Measurements from ENCODE around the gene TTLL9.
"Not testable (repeated sequence)": the region's sequence is repeated elsewhere in the genome, so short reads cannot be mapped to it uniquely, and the experiment has no call there.

Gene TTLL9, protein sequence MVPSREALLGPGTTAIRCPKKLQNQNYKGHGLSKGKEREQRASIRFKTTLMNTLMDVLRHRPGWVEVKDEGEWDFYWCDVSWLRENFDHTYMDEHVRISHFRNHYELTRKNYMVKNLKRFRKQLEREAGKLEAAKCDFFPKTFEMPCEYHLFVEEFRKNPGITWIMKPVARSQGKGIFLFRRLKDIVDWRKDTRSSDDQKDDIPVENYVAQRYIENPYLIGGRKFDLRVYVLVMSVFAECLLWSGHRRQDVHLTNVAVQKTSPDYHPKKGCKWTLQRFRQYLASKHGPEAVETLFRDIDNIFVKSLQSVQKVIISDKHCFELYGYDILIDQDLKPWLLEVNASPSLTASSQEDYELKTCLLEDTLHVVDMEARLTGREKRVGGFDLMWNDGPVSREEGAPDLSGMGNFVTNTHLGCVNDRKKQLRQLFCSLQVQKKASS

DNA sequence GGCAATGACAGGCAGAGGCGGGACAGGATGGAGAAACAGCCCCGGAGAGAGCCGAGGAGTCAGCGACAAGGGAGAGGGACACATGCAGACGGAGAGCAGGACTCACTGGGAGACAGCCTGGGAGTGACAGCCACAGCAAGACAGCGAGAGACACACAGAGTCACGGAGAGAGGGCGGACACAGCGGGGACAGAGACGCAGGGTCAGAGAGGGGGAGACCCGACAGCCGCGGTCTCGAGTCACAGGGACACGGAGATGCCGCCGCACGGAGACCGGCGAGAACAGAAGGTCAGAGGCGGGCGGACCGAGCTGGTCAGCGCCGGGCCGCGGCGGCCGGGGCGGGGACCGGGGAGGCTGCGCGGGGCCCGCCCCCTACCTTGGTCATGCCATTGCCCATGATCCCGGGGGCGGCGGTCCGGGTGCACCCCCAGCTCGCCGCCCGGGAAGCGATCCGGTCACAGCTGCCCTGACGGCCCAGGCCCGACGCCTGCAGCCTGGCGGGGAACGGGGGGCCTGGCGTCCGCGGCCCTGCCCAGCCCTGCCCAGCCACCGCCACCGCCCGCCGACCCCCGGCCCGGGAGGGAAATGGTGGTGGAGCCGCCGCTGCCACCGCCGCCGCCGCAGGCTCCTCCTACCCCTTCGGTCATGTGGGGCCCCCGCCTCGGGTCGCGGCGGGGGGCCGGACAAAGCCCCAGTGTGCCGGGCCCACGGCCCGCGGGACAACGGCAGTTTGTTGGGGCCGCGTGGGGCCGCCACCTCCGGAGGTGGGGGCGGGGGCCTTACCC lies at the start of gene TTLL9, which contains the start of gene DUSP15:
TTLL9 (plus strand) TSS at position 693 of the 784 bp plus-strand sequence. CDS start 493 bp downstream, outside the sequence.
DUSP15 (minus strand) TSS at position 586 of the 784 bp plus-strand sequence; CDS start at position 396, 190 bp downstream.
- no peak for DNase-seq (ENCODE audit: low spot score)

GRCh38 chr20:31821427-31821826 lies 49.0 kb upstream of the TTLL9 start:
- no peak for DNase-seq (ENCODE audit: low spot score)

GRCh38 chr20:31822421-31823330 lies 47.8 kb upstream of the TTLL9 start:
- peak; percentile 64 for DNase-seq (ENCODE audit: low spot score)

DNA sequence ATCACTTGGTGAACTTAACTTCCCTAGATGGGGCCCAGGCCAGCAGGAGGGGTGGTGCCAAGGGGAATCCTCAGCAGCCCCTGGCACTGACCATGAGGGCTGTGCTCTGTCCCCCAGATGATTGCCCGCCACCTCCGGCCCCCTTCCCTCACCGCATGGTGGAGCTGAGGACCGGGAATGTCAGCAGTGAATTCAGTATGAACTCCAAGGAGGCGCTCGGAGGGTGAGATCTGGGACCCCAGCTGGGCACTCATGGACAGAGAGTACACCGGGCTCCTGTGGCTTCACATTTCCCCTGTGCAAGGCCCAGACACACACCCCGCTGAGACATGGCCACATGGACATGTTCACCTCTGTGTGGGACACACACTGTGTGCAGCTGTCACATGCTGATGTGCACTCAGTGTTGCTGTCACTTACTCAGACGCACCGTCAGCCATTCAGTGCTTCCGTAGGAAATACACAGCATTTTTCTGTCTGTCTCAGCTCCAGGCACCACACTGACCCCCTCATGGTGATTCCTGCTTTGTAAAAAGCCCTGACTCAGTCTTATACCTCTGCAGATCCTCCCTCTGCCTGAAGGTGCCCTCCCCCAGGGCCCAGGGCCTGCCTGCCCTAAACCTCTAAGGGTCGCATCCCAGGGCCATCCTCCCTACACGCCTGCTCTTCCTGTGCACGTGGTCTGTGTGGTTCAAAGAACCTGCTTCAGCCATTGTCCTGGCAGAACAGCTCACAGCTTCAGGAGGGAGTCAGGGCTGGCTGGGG lies 46.9 kb upstream of the TTLL9 start:
- DNase-seq (ENCODE audit: low spot score): peak; percentile 96

GRCh38 chr20:31824125-31824485 lies 46.3 kb upstream of the TTLL9 start:
- no peak for DNase-seq (ENCODE audit: low spot score)

DNA sequence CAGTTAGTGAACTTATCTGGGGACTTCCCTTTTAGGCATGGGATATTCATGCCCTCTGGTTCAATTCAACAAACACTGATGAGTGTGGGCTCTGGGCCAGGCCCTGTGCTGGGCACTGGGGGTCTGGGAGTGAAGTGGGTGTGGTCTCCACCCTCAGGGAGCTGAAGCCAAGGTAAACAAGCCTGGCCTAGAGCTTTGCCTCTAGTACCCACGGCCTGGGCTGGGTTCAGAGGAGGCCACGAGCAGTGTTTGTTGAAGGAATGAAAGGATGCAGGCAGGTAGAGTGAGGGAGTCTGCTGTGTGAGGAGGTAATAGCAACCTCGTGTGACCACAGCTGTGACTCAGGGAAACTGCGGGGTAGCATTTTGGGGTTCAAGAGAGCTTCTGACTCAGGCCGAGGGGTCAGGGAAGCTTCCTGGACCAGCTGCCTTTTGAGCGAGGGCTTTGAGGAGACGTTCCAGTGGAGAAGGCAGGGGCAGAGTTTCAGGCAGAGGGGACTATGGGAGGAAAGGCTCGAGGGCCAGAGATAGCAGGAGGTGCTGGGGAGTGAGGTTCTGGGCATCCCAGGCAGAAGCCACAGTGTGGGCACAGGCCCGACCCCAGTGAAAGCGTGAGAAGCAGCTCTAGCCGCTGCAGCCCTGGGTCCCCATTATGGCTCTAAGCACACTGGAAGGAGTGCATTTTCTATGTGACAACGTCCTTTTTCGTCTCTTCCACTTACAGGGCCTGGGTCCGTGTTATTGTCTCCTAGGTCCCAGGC lies 45.7 kb upstream of the TTLL9 start:
- no peak for DNase-seq (ENCODE audit: low spot score)

DNA sequence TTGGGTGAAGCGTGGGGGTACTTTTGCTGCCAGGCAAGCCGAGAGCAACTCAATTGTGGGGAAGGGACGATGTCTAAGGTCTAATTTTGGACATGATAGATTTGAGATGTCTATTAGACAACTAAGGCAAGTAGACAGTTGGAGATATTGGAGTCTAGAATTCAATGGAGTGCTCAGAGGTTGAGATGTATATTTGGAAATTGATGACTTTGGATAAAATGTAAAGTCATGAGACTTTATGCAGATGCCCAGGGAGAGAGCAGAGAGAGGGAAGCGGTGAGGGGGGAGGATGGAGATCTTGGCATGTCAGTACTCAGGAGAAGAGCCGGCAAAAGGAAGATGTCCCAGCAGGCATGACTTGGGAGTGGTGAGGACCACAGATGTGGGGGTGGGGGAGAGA lies 44.4 kb upstream of the TTLL9 start:
- no peak for DNase-seq (ENCODE audit: low spot score)

GRCh38 chr20:31827059-31827458 lies 43.4 kb upstream of the TTLL9 start:
- DNase-seq (ENCODE audit: low spot score): no peak

DNA sequence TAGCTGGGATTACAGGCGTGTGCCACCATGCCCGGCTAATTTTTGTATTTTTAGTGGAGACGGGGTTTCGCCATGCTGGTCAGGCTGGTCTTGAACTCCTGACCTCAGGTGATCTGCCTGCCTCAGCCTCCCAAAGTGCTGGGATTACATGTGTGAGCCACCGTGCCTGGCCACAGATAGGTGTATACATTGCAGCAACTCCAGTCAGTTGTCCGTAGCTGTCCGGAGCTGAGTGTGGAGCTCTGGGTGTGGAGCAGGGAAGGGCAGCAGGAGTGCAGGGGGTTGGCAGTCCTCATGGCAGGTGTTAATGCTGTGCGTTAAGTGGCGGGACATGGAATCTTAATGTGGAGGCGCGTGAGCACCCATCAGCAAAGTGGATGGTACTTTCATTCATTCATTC lies 42.4 kb upstream of the TTLL9 start:
- not testable (repeated sequence) for DNase-seq (ENCODE audit: low spot score)

DNA sequence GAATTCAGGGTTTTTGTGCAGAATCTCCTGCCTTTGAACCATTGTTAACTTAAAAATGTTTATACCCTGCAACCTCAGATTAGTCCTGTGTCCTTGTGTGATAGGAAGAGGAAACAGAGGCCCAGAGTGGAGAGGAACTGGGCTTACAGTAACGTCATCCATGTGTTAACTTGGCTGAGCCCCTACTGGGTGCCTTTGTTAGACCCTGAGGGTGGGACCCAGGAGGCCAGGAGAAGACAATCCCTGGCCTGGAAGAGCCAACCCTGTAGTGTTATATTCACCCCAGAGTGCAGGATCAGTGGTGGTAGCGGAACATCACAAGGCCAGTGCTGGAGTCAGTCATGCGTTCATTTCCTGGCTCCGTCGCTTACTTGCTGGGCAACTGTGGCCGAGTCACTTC lies 40.7 kb upstream of the TTLL9 start:
- peak; percentile 20 for DNase-seq (ENCODE audit: low spot score)

DNA sequence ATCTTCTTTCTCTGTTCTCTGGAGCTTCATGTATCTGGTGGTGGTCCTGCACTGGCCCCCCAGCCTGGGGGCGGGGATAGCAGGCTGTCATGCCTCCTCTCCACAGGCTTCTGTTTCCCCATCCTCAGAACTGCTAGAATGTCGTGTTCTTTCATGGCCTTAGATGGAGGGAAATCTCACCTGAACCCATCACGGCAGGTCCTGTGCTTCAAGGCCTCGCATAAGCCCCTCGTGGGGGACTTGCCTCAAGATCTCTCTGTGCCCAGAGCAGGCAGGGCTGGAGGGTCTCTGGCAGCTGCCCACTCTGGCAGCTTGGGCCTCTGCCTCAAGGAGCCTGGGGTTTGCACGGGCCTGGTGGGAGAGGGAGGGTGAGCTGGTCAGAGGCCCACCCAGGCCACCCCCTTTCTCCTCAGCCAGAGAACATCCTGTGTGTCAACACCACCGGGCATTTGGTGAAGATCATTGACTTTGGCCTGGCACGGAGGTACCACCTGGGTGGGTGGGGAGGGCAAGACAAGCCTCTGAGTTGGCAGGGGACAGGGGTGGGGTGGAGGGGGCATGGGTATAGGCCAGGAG lies 39.9 kb upstream of the TTLL9 start:
- DNase-seq (ENCODE audit: low spot score): no peak

GRCh38 chr20:31831211-31831610 lies 39.2 kb upstream of the TTLL9 start:
- no peak for DNase-seq (ENCODE audit: low spot score)

GRCh38 chr20:31831771-31832306 lies 38.6 kb upstream of the TTLL9 start:
- no peak for DNase-seq (ENCODE audit: low spot score)

DNA sequence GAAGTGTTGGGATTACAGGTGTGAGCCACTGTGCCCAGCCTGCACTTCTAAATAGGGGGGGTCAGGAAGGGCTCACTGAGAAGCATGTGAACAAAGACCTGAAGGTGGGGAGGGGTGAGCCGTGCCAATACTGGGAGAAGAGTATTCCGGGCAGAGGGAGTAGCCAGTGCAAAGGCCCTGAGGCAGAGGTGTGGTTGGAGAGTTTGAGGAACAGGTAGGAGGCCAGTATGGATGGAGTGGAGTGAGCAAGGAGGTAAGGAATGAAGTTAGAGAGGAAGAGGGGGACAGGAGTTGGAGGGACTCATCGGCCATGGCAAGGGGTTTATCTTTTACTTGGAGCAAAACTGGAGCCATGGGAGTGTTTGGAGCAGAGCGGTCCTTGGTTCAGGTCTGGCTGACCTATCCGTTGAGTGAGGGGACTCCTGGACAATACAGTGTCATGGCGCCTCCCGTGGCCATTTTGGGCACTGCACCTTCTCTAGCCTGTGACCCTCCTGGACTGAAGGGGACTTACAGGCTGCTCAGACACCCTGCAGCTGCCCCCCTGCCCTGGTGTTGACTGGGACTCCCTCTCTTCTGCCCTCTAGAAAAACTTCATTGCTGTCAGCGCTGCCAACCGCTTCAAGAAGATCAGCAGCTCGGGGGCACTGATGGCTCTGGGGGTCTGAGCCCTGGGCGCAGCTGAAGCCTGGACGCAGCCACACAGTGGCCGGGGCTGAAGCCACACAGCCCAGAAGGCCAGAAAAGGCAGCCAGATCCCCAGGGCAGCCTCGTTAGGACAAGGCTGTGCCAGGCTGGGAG lies 37.1 kb upstream of the TTLL9 start:
- peak; percentile 47 for DNase-seq (ENCODE audit: low spot score)

DNA sequence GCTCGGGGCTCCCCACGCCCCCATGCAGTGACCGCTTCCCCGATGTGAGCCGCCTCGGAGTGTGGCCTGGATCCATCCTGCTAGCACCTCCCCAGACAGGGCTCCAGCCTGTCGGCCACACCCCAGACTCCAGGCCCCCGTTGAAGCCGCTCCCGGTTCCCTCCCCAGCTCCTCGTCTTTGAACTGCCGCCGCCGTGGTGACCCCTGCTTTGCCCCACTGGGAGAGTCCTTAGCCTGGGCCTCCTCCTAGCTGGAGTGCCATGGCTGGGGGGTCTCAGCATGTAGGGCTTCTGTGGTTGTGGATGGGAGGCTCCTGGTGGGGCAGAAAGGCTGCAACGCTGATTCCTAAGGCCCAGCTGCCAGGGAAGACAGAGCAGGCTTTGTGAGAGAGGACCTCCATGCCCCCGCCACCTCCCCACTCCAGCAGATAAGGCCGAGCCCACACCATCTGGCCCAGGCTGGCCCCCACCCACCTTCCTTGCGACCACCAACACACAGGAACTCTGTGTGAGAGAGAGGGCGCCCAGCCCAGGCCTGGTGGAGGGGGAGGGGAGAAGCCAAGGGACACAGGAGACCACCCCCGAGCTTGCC lies 36.4 kb upstream of the TTLL9 start:
- DNase-seq (ENCODE audit: low spot score): no peak

GRCh38 chr20:31835554-31835953 lies 34.9 kb upstream of the TTLL9 start:
- DNase-seq (ENCODE audit: low spot score): no peak

DNA sequence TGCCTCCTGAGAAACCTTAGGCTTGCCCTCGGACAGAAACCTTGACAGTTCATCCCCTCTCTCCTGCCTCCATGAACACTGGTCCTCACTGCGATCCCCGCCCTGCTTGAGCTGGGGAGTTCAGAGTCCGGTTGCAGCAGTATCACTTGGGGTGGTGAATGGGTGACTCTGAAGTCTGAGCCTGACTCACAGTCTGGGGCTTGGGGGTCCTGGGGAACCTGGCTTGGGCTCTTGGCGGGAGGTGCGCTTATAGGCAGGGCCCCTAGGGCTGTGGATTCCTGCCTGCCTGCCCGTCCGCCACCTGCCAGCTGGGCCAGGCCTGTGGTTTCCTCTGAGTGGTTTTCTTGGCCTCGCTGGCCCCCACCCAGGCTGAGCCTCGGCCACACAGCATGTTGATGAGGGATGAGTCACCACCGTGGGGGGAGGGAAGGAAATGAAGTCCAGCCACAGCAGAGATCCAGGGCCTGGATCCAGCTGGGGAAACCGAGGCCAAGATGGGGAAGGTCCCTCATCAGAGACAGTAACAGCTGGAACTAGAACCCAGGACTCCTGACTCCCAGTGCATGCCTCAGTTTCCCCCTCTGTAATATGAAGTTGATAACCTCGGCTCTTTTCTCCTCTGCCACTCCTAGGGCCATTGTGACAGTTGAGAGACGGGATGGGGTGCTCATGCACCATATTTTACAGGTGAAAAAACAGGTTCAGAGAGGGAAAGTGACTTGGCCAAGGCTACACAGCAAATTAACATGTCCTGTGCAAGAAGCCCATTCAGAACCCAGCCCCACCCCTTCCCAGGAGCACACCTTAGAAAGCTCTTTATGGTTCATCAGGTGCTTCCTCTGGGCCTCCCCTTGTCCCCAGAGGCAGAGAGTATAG lies 34.2 kb upstream of the TTLL9 start:
- DNase-seq (ENCODE audit: low spot score): peak; percentile 85

Data from kidney capillary endothelial cell (primary cell).